ENCODE data around the gene PPP1R1C.

DNA sequence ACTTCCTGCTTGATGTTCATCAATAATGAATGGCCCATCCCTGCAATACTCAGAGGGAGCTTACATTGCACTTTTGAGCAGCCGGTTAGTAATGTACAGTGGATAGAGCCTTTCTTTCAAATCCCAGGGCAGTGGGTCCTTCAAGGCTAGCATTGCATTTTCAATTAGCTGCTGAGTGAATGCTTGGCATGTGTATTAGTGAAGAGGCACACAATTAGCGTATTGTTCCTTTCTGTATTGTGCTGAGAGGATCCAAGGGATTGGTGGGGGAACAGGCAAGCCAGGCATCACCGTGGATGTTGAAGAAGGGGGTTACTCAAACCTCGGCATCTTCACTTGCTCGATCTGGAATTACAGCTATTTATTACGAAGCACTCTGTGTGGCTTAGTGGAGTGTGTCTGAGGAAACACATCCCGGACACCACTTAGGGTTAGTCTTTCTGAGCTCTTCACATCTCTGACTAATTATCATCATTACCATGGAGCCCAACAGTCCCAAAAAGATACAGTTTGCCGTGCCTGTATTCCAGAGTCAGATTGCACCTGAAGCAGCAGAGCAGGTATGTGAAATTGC lies at the start of gene PPP1R1C:
- TF ChIP-seq, protein P1, sequence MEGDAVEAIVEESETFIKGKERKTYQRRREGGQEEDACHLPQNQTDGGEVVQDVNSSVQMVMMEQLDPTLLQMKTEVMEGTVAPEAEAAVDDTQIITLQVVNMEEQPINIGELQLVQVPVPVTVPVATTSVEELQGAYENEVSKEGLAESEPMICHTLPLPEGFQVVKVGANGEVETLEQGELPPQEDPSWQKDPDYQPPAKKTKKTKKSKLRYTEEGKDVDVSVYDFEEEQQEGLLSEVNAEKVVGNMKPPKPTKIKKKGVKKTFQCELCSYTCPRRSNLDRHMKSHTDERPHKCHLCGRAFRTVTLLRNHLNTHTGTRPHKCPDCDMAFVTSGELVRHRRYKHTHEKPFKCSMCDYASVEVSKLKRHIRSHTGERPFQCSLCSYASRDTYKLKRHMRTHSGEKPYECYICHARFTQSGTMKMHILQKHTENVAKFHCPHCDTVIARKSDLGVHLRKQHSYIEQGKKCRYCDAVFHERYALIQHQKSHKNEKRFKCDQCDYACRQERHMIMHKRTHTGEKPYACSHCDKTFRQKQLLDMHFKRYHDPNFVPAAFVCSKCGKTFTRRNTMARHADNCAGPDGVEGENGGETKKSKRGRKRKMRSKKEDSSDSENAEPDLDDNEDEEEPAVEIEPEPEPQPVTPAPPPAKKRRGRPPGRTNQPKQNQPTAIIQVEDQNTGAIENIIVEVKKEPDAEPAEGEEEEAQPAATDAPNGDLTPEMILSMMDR (IDR thresholded peaks at IDR 0.05) = no peak
- no peak for TF ChIP-seq POLR2A (IDR thresholded peaks at IDR 0.05)
